Measurements from ENCODE around the gene SP1. TPM values are rescaled to one million over a fixed set of nuclear protein-coding genes. Genes with fewer than 3 reads are reported as not detected.
"Not testable (repeated sequence)": the region's sequence is repeated elsewhere in the genome, so short reads cannot be mapped to it uniquely, and the experiment has no call there.

Gene SP1
- total and polyA plus RNA-seq, 2 experiments from 2014 or later, result 11.4 to 53.0 TPM

DNA sequence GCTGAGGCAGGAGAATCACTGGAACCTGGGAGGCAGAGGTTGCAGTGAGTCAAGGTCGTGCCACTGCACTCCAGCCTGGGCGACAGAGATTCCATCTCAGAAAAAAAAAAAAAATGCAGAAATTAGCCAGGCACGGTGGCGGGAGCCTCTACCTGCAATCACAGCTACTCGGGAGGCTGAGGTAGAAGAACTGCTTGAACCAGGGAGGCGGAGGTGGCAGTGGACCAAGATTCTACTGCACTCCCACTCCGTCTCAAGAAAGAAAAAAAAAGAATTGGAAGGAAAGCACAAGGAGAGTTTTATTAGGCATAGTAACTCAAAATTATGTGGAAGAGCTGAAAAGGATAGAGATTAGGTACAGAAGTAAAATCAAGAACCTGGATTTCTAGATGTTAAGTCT is 22.9 kb downstream of the SP1 start:
- no peaks in the 10 kb centered on the region for H3K27me3 ChIP-seq
- H3K4me1 ChIP-seq (ENCODE audit: low read depth), result no peaks in the 10 kb centered on the region
- peak overlapping the region; percentile 23 for H3K27ac ChIP-seq
- no peak overlapping the region for H3K4me3 ChIP-seq
- H3K9me3 ChIP-seq (ENCODE audit: low read depth), result no peaks in the 10 kb centered on the region
- H3K36me3 ChIP-seq, result peaks cover 20% of the 10 kb centered on the region
- no peak for DNase-seq (ENCODE audit: low read depth in 1 of 2, low spot score in 1 of 2)
- TF ChIP-seq CTCF (IDR thresholded peaks at IDR 0.05; ENCODE audit: low read depth, low read length), result no peak

DNA sequence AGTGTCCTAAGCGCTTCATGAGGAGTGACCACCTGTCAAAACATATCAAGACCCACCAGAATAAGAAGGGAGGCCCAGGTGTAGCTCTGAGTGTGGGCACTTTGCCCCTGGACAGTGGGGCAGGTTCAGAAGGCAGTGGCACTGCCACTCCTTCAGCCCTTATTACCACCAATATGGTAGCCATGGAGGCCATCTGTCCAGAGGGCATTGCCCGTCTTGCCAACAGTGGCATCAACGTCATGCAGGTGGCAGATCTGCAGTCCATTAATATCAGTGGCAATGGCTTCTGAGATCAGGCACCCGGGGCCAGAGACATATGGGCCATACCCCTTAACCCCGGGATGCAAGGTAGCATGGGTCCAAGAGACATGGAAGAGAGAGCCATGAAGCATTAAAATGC is 31.0 kb downstream of the SP1 start:
- Histone ChIP-seq H3K36me3 (peaks cover 42% of the 10 kb centered on the region), H3K27ac (no peak overlapping the region), H3K4me1 (ENCODE audit: low read depth) (peaks cover 9% of the 10 kb centered on the region), H3K4me3 (no peak overlapping the region), H3K9me3 (ENCODE audit: low read depth) (no peaks in the 10 kb centered on the region), H3K27me3 (no peaks in the 10 kb centered on the region)
- no peak for TF ChIP-seq CTCF (IDR thresholded peaks at IDR 0.05; ENCODE audit: low read depth, low read length)
- no peak for DNase-seq (ENCODE audit: low read depth in 1 of 2, low spot score in 1 of 2)

- DNase-seq (ENCODE audit: low read depth in 1 of 2, low spot score in 1 of 2), result no peak
- no peak overlapping the region for H3K4me3 ChIP-seq
- no peaks in the 10 kb centered on the region for H3K27me3 ChIP-seq
- H3K27ac ChIP-seq, result no peak overlapping the region
- H3K9me3 ChIP-seq (ENCODE audit: low read depth), result no peaks in the 10 kb centered on the region
- peaks cover 28% of the 10 kb centered on the region for H3K36me3 ChIP-seq
- TF ChIP-seq CTCF (IDR thresholded peaks at IDR 0.05; ENCODE audit: low read depth, low read length), result no peak
- H3K4me1 ChIP-seq (ENCODE audit: low read depth), result peaks cover 9% of the 10 kb centered on the region
Measured at GRCh38 chr12:53413485-53414204, 33.7 kb downstream of the SP1 start.

- H3K4me1 ChIP-seq (ENCODE audit: low read depth), result peaks cover 9% of the 10 kb centered on the region
- DNase-seq (ENCODE audit: low read depth in 1 of 2, low spot score in 1 of 2), result peak in 1 of 2 donors; percentile 48
- no peak overlapping the region for H3K4me3 ChIP-seq
- no peaks in the 10 kb centered on the region for H3K27me3 ChIP-seq
- no peaks in the 10 kb centered on the region for H3K9me3 ChIP-seq (ENCODE audit: low read depth)
- H3K36me3 ChIP-seq, result peaks cover 18% of the 10 kb centered on the region
- H3K27ac ChIP-seq, result peak overlapping the region; percentile 73
- TF ChIP-seq CTCF (IDR thresholded peaks at IDR 0.05; ENCODE audit: low read depth, low read length), result no peak
Measured at GRCh38 chr12:53414756-53415417, 34.9 kb downstream of the SP1 start.

- peaks cover 15% of the 10 kb centered on the region for H3K36me3 ChIP-seq
- H3K9me3 ChIP-seq (ENCODE audit: low read depth); H3K4me3 ChIP-seq; DNase-seq (ENCODE audit: low read depth in 1 of 2, low spot score in 1 of 2); H3K4me1 ChIP-seq (ENCODE audit: low read depth); H3K27me3 ChIP-seq: not testable (repeated sequence)
- H3K27ac ChIP-seq, result peak overlapping the region; percentile 73
Measured at GRCh38 chr12:53415752-53416389, 35.9 kb downstream of the SP1 start.

- H3K27ac ChIP-seq; H3K9me3 ChIP-seq (ENCODE audit: low read depth); DNase-seq (ENCODE audit: low read depth in 1 of 2, low spot score in 1 of 2); H3K27me3 ChIP-seq; H3K36me3 ChIP-seq; H3K4me3 ChIP-seq; H3K4me1 ChIP-seq (ENCODE audit: low read depth): not testable (repeated sequence)
Measured at GRCh38 chr12:53417291-53417816, 37.4 kb downstream of the SP1 start.

Measured in cardiac muscle cell (in vitro differentiated cells and primary cell).